ENCODE results near the gene MRPL36.
"Not testable (repeated sequence)": the region's sequence is repeated elsewhere in the genome, so short reads cannot be mapped to it uniquely, and the experiment has no call there.

The MRPL36 gene

GRCh38 chr5:1831677-1832313, 32.2 kb upstream of the MRPL36 start:
- DNase-seq: no peak

- DNase-seq: no peak
Observed at GRCh38 chr5:1831257-1831656, 31.6 kb upstream of the MRPL36 start.

- DNase-seq: no peak
Observed at GRCh38 chr5:1830571-1831228, 31.1 kb upstream of the MRPL36 start.

- no peak for DNase-seq
Observed at GRCh38 chr5:1827886-1828397, 28.3 kb upstream of the MRPL36 start.

- DNase-seq: no peak
Observed at GRCh38 chr5:1827025-1827885, 27.6 kb upstream of the MRPL36 start.

GRCh38 chr5:1826235-1826980, 26.8 kb upstream of the MRPL36 start:
- DNase-seq: no peak

GRCh38 chr5:1824903-1825841, 25.5 kb upstream of the MRPL36 start:
- no peak for DNase-seq

- no peak for DNase-seq
Observed at GRCh38 chr5:1824109-1824821, 24.6 kb upstream of the MRPL36 start.

GRCh38 chr5:1823381-1824034, 23.9 kb upstream of the MRPL36 start:
- DNase-seq: no peak

- DNase-seq: no peak
Observed at GRCh38 chr5:1821862-1822261, 22.2 kb upstream of the MRPL36 start.

- no peak for DNase-seq
Observed at GRCh38 chr5:1820926-1821325, 21.3 kb upstream of the MRPL36 start.

GRCh38 chr5:1820381-1820780, 20.7 kb upstream of the MRPL36 start:
- DNase-seq: no peak

- no peak for DNase-seq
Observed at GRCh38 chr5:1819458-1819857, 19.8 kb upstream of the MRPL36 start.

GRCh38 chr5:1818784-1819183, 19.1 kb upstream of the MRPL36 start:
- no peak for DNase-seq

- DNase-seq: no peak
Observed at GRCh38 chr5:1817261-1818043, 17.8 kb upstream of the MRPL36 start.

GRCh38 chr5:1816495-1817089, 17.0 kb upstream of the MRPL36 start:
- not testable (repeated sequence) for DNase-seq

GRCh38 chr5:1815881-1816292, 16.2 kb upstream of the MRPL36 start:
- no peak for DNase-seq

- DNase-seq: no peak
Observed at GRCh38 chr5:1815071-1815786, 15.6 kb upstream of the MRPL36 start.
